Fibroblast of gingiva (primary cell): Measurements from ENCODE around the gene MAP4K2.
"Not testable (repeated sequence)": the region's sequence is repeated elsewhere in the genome, so short reads cannot be mapped to it uniquely, and the experiment has no call there.

ENCODE experiments used
- DNase-seq: peaks from one replicate; pipeline ENCODE4 v3.0.0-alpha.2; 2011; ENCODE audit warnings: low read depth

The MAP4K2 gene

GRCh38 chr11:64803158-64803845 lies at the start of gene MAP4K2:
MAP4K2 (minus strand) TSS chr11:64803214; CDS start chr11:64803149, 65 bp downstream.
- peak; percentile 81 for DNase-seq

GRCh38 chr11:64851831-64852351 lies 48.9 kb upstream of the MAP4K2 start:
- DNase-seq: no peak

GRCh38 chr11:64850979-64851567 lies 48.1 kb upstream of the MAP4K2 start:
- no peak for DNase-seq

GRCh38 chr11:64849598-64850356 lies 46.8 kb upstream of the MAP4K2 start:
- peak; percentile 34 for DNase-seq

GRCh38 chr11:64848826-64849597 lies 46.0 kb upstream of the MAP4K2 start:
- no peak for DNase-seq

- DNase-seq: no peak
These were observed 45.3 kb upstream of the MAP4K2 start for GRCh38 chr11:64848214-64848825.

GRCh38 chr11:64846998-64847666 lies 44.1 kb upstream of the MAP4K2 start:
- peak; percentile 78 for DNase-seq

GRCh38 chr11:64845776-64846129 lies 42.7 kb upstream of the MAP4K2 start:
- DNase-seq: not testable (repeated sequence)

GRCh38 chr11:64845129-64845775 lies 42.2 kb upstream of the MAP4K2 start:
- DNase-seq: no peak

GRCh38 chr11:64844330-64845128 lies 41.5 kb upstream of the MAP4K2 start, which contains the start of gene CDC42BPG:
CDC42BPG (minus strand) TSS chr11:64844653; CDS start chr11:64844569, 84 bp downstream.
- DNase-seq: peak; percentile 44

- no peak for DNase-seq
These were observed 40.8 kb upstream of the MAP4K2 start for GRCh38 chr11:64843686-64844329.

GRCh38 chr11:64842851-64843685 lies 40.1 kb upstream of the MAP4K2 start:
- no peak for DNase-seq

GRCh38 chr11:64842366-64842759 lies 39.3 kb upstream of the MAP4K2 start:
- no peak for DNase-seq

GRCh38 chr11:64841592-64842365 lies 38.8 kb upstream of the MAP4K2 start:
- no peak for DNase-seq

- no peak for DNase-seq
These were observed 37.1 kb upstream of the MAP4K2 start for GRCh38 chr11:64839887-64840782.

- DNase-seq: no peak
These were observed 36.3 kb upstream of the MAP4K2 start for GRCh38 chr11:64839335-64839734.
